WTC11 (cell line): ENCODE measurements around the gene BTBD1. TPM values are rescaled to one million over a fixed set of nuclear protein-coding genes. Genes with fewer than 3 reads are reported as not detected.

Experiments
- ATAC-seq: fragments of 200-7000 bp; cut with Tn5 transposase; 2 replicates; pipeline ENCODE4 v1.10.0; 2021; ENCODE audit warnings: mild to moderate bottlenecking, moderate library complexity
- CTCF ChIA-PET: fragments of 300-600 bp; sonication (Branson Sonifier 250); formaldehyde crosslinking; loops from one replicate; lab custom pipeline; 2021; ENCODE audit warnings: antibody characterized with exemption; lab: Charles Lee
- POLR2A ChIA-PET: fragments of 350-600 bp; sonication (Branson Sonifier 250); formaldehyde crosslinking; loops from one replicate; lab custom pipeline; 2021; ENCODE audit warnings: antibody characterized with exemption; lab: Charles Lee
- DNase-seq: peaks from one replicate; pipeline ENCODE4 v3.0.0; 2021; ENCODE audit warnings: low spot score
- H3K27ac Mint-ChIP-seq: 2 replicates; pipeline ENCODE4 v1.8.0; 2021; ENCODE audit warnings: mixed read lengths
- H3K27me3 Mint-ChIP-seq: 2 replicates; pipeline ENCODE4 v1.8.0; 2021; ENCODE audit warnings: low read depth, mild to moderate bottlenecking, moderate library complexity, mixed read lengths
- H3K36me3 Mint-ChIP-seq: 2 replicates; pipeline ENCODE4 v1.8.0; 2021; ENCODE audit warnings: mixed read lengths
- H3K4me1 Mint-ChIP-seq: 2 replicates; pipeline ENCODE4 v1.8.0; 2022; ENCODE audit warnings: mixed read lengths
- H3K4me3 Mint-ChIP-seq: 2 replicates; pipeline ENCODE4 v1.8.0; 2021; ENCODE audit warnings: mild to moderate bottlenecking, moderate library complexity, mixed read lengths
- H3K9me3 Mint-ChIP-seq: 2 replicates; pipeline ENCODE4 v1.8.0; 2021; ENCODE audit warnings: mixed read lengths
- CBFB ChIP-seq: sonication (generic); formaldehyde crosslinking; IDR thresholded peaks from 2 replicates; pipeline ENCODE4 v1.8.1; 2022; ENCODE audit warnings: mild to moderate bottlenecking, low read depth, missing genetic modification reagents
- ELF4 ChIP-seq: sonication (generic); formaldehyde crosslinking; IDR thresholded peaks from 2 replicates; pipeline ENCODE4 v1.8.1; 2022; ENCODE audit warnings: low read depth, mild to moderate bottlenecking, moderate library complexity, missing genetic modification reagents
- ETV6 ChIP-seq: sonication (generic); formaldehyde crosslinking; IDR thresholded peaks from 2 replicates; pipeline ENCODE4 v1.8.1; 2022; ENCODE audit warnings: mild to moderate bottlenecking, missing genetic modification reagents
- GABPB1 ChIP-seq: sonication (generic); formaldehyde crosslinking; IDR thresholded peaks from 2 replicates; pipeline ENCODE4 v1.8.1; 2023; ENCODE audit warnings: mild to moderate bottlenecking, missing genetic modification reagents
- GTF2I ChIP-seq: fragments of 250-450 bp; sonication (Bioruptor Pico); conservative IDR thresholded peaks from 2 replicates; pipeline ENCODE4 v1.4.0; 2021; ENCODE audit warnings: mild to moderate bottlenecking
- HMGA2 ChIP-seq: fragments of 250-450 bp; sonication (Bioruptor Pico); IDR thresholded peaks from 2 replicates; pipeline ENCODE4 v1.4.0; 2021; ENCODE audit warnings: mild to moderate bottlenecking, moderate library complexity
- HMGXB4 ChIP-seq: sonication (generic); formaldehyde crosslinking; IDR thresholded peaks from 2 replicates; pipeline ENCODE4 v1.8.1; 2023; ENCODE audit warnings: mild to moderate bottlenecking, moderate library complexity, missing genetic modification reagents
- JUN ChIP-seq: sonication (generic); formaldehyde crosslinking; IDR thresholded peaks from 2 replicates; pipeline ENCODE4 v1.8.0; 2023; ENCODE audit warnings: mild to moderate bottlenecking, missing genetic modification reagents
- NFE2L1 ChIP-seq: sonication (generic); formaldehyde crosslinking; IDR thresholded peaks from 2 replicates; pipeline ENCODE4 v1.8.1; 2023; ENCODE audit warnings: missing genetic modification reagents
- NFYB ChIP-seq: sonication (generic); formaldehyde crosslinking; conservative IDR thresholded peaks from 2 replicates; pipeline ENCODE4 v1.8.0; 2022; ENCODE audit warnings: low read depth, missing genetic modification reagents
- NR2C2 ChIP-seq: sonication (generic); formaldehyde crosslinking; IDR thresholded peaks from 2 replicates; pipeline ENCODE4 v1.8.0; 2022; ENCODE audit warnings: mild to moderate bottlenecking, missing genetic modification reagents
- OVOL2 ChIP-seq: fragments of 250-450 bp; sonication (Bioruptor Pico); IDR thresholded peaks from 2 replicates; pipeline ENCODE4 v1.9.0; 2021; ENCODE audit warnings: mild to moderate bottlenecking, borderline replicate concordance
- PREB ChIP-seq: sonication (generic); formaldehyde crosslinking; IDR thresholded peaks from 2 replicates; pipeline ENCODE4 v1.8.1; 2022; ENCODE audit warnings: mild to moderate bottlenecking, missing genetic modification reagents, moderate library complexity, borderline replicate concordance
- PRRX2 ChIP-seq: fragments of 250-450 bp; sonication (Bioruptor Pico); IDR thresholded peaks from 2 replicates; pipeline ENCODE4 v1.8.0; 2021; ENCODE audit warnings: mild to moderate bottlenecking
- RORB ChIP-seq: fragments of 250-450 bp; sonication (Bioruptor Pico); IDR thresholded peaks from 2 replicates; pipeline ENCODE4 v1.9.0; 2021; ENCODE audit warnings: mild to moderate bottlenecking
- SMAD3 ChIP-seq: sonication (generic); formaldehyde crosslinking; IDR thresholded peaks from 2 replicates; pipeline ENCODE4 v1.8.0; 2022; ENCODE audit warnings: missing genetic modification reagents, mild to moderate bottlenecking, borderline replicate concordance
- SMAD4 ChIP-seq: sonication (generic); formaldehyde crosslinking; IDR thresholded peaks from 2 replicates; pipeline ENCODE4 v1.8.0; 2022; ENCODE audit warnings: mild to moderate bottlenecking, missing genetic modification reagents
- SP1 ChIP-seq: sonication (generic); formaldehyde crosslinking; conservative IDR thresholded peaks from 2 replicates; pipeline ENCODE4 v1.8.1; 2022; ENCODE audit warnings: missing genetic modification reagents
- ZBTB21 ChIP-seq: sonication (generic); formaldehyde crosslinking; IDR thresholded peaks from 2 replicates; pipeline ENCODE4 v1.8.1; 2023; ENCODE audit warnings: mild to moderate bottlenecking, missing genetic modification reagents, borderline replicate concordance
- ZNF219 ChIP-seq: sonication (generic); formaldehyde crosslinking; IDR thresholded peaks from 2 replicates; pipeline ENCODE4 v1.8.0; 2023; ENCODE audit warnings: missing genetic modification reagents, mild to moderate bottlenecking, borderline replicate concordance
- ZNF396 ChIP-seq: fragments of 250-450 bp; sonication (Bioruptor Pico); IDR thresholded peaks from 2 replicates; pipeline ENCODE4 v1.8.0; 2021; ENCODE audit warnings: mild to moderate bottlenecking, moderate library complexity, borderline replicate concordance
- total RNA-seq: library from RNA; stranded (reverse); gene quantifications from 3 replicates; pipeline ENCODE4 v1.2.3, GENCODE V29; 2021
- TF ChIP-seq, protein P1 (sequence below): sonication (generic); formaldehyde crosslinking; IDR thresholded peaks from 2 replicates; pipeline ENCODE4 v1.8.1; 2022; ENCODE audit warnings: mild to moderate bottlenecking, moderate library complexity, missing genetic modification reagents
- TF ChIP-seq, protein P2 (sequence below): sonication (generic); formaldehyde crosslinking; IDR thresholded peaks from 2 replicates; pipeline ENCODE4 v1.8.1; 2023; ENCODE audit warnings: mild to moderate bottlenecking, missing genetic modification reagents, moderate library complexity
- TF ChIP-seq, protein P3 (sequence below): sonication (generic); formaldehyde crosslinking; IDR thresholded peaks from 2 replicates; pipeline ENCODE4 v1.8.1; 2022; ENCODE audit warnings: missing genetic modification reagents, borderline replicate concordance

BTBD1 gene
- total RNA-seq, 1 experiment from 2014 or later, result 39.6 TPM

GRCh38 chr15:83106994-83107840 lies 40.2 kb upstream of the BTBD1 start, which contains the start of gene TM6SF1 (continued):
- TF ChIP-seq NR2C2 (no peak), ZBTB21 (CRISPR knock-in tag) (no peak), GABPB1 (CRISPR knock-in tag) (no peak), SP1 (CRISPR knock-in tag) (peak; percentile 44; the same call in 1 of the 2 replicates)

DNA sequence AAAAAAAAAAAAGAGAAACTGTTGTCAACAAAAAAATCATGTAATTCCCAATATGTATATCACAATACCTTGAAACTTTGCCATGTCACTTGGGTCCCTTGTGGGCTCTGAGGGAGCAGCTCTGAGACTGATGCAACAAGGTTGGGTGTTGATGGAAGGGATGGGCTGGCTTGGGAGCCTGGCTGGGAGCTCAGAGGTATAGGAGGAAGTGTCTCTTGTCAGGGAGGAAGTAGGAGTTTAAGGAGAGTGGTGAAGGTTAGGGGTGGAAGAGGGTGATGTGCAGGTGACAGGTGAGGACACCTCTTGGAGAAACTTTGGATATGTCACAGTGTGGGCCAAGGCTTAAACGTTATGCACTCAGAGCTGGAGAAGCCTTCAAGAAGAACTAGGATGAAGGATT lies 38.4 kb upstream of the BTBD1 start:
- peaks cover 9% of the 10 kb centered on the region for H3K4me1 Mint-ChIP-seq
- ChIA-PET POLR2A (no interaction called here), CTCF (no interaction called here)
- DNase-seq, result no peak
- peaks cover 47% of the 10 kb centered on the region for H3K27me3 Mint-ChIP-seq
- H3K4me3 Mint-ChIP-seq, result peak overlapping the region; percentile 25; the same call in 1 of the 2 replicates
- no peaks in the 10 kb centered on the region for H3K36me3 Mint-ChIP-seq
- H3K27ac Mint-ChIP-seq, result no peak overlapping the region
- TF ChIP-seq NFYB (CRISPR knock-in tag), result no peak
- no peak for TF ChIP-seq SMAD4 (CRISPR knock-in tag)
- TF ChIP-seq, protein P1, sequence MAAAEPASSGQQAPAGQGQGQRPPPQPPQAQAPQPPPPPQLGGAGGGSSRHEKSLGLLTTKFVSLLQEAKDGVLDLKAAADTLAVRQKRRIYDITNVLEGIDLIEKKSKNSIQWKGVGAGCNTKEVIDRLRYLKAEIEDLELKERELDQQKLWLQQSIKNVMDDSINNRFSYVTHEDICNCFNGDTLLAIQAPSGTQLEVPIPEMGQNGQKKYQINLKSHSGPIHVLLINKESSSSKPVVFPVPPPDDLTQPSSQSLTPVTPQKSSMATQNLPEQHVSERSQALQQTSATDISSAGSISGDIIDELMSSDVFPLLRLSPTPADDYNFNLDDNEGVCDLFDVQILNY, result no peak
- TF ChIP-seq CBFB (CRISPR knock-in tag), result no peak
- TF ChIP-seq RORB (CRISPR knock-in tag), result no peak
- no peak for TF ChIP-seq NFE2L1 (CRISPR knock-in tag)
- no peak for TF ChIP-seq JUN (CRISPR knock-in tag)
- no peak for TF ChIP-seq ETV6 (CRISPR knock-in tag)
- TF ChIP-seq SMAD3 (CRISPR knock-in tag), result no peak
- no peak for TF ChIP-seq ELF4
- TF ChIP-seq, protein P2, sequence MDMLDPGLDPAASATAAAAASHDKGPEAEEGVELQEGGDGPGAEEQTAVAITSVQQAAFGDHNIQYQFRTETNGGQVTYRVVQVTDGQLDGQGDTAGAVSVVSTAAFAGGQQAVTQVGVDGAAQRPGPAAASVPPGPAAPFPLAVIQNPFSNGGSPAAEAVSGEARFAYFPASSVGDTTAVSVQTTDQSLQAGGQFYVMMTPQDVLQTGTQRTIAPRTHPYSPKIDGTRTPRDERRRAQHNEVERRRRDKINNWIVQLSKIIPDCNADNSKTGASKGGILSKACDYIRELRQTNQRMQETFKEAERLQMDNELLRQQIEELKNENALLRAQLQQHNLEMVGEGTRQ, result no peak
- no peak for TF ChIP-seq ZNF396 (CRISPR knock-in tag)
- no peak for TF ChIP-seq OVOL2 (CRISPR knock-in tag)
- TF ChIP-seq, all 79 proteins: peak for 0
- no peaks in the 10 kb centered on the region for H3K9me3 Mint-ChIP-seq
- no peak for ATAC-seq

DNA sequence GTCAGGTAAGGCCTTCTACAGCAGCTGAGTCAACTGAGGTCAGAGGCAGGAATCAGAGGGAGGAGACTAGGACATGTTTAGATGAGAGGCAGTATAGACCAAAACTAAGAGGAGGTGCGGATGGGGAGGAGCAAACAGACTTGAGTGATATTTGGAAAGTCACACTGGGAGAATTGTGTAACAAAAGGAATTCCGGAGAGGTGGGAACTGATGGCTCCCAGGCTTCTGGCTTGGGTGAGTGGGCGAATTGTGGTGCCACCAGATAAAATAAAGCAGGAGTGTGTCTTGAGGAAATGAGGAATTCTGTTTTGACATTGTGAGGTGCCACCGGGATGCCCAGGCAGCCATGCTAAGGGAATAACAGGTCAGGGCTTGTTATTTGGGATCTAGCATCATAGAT lies 37.1 kb upstream of the BTBD1 start:
- ChIA-PET POLR2A (no interaction called here), CTCF (no interaction called here)
- H3K4me3 Mint-ChIP-seq, result no peak overlapping the region
- peaks cover 41% of the 10 kb centered on the region for H3K27me3 Mint-ChIP-seq
- no peaks in the 10 kb centered on the region for H3K9me3 Mint-ChIP-seq
- DNase-seq, result no peak
- H3K36me3 Mint-ChIP-seq, result no peaks in the 10 kb centered on the region
- H3K4me1 Mint-ChIP-seq, result peaks cover 16% of the 10 kb centered on the region
- TF ChIP-seq PREB (CRISPR knock-in tag) (no peak), ZNF219 (CRISPR knock-in tag) (no peak), PRRX2 (CRISPR knock-in tag) (no peak), NFE2L1 (CRISPR knock-in tag) (no peak), GTF2I (CRISPR knock-in tag) (no peak), HMGA2 (CRISPR knock-in tag) (no peak), ZBTB21 (CRISPR knock-in tag) (no peak), HMGXB4 (CRISPR knock-in tag) (no peak)
- TF ChIP-seq, protein P3, sequence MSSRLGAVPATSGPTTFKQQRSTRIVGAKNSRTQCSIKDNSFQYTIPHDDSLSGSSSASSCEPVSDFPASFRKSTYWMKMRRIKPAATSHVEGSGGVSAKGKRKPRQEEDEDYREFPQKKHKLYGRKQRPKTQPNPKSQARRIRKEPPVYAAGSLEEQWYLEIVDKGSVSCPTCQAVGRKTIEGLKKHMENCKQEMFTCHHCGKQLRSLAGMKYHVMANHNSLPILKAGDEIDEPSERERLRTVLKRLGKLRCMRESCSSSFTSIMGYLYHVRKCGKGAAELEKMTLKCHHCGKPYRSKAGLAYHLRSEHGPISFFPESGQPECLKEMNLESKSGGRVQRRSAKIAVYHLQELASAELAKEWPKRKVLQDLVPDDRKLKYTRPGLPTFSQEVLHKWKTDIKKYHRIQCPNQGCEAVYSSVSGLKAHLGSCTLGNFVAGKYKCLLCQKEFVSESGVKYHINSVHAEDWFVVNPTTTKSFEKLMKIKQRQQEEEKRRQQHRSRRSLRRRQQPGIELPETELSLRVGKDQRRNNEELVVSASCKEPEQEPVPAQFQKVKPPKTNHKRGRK (CRISPR knock-in tag), result no peak
- H3K27ac Mint-ChIP-seq, result no peak overlapping the region
- no peak for ATAC-seq
